ENCODE results near the gene LSMEM2.
"Not testable (repeated sequence)": the region's sequence is repeated elsewhere in the genome, so short reads cannot be mapped to it uniquely, and the experiment has no call there.

LSMEM2 gene

GRCh38 chr3:50244813-50245212 is 34.1 kb upstream of the LSMEM2 start:
- DNase-seq; intact Hi-C loops (cut with DNase I): not testable (repeated sequence)

- intact Hi-C loops (cut with DNase I): no loop called here
- DNase-seq: no peak
These were observed 33.6 kb upstream of the LSMEM2 start for GRCh38 chr3:50245251-50245745.

DNA sequence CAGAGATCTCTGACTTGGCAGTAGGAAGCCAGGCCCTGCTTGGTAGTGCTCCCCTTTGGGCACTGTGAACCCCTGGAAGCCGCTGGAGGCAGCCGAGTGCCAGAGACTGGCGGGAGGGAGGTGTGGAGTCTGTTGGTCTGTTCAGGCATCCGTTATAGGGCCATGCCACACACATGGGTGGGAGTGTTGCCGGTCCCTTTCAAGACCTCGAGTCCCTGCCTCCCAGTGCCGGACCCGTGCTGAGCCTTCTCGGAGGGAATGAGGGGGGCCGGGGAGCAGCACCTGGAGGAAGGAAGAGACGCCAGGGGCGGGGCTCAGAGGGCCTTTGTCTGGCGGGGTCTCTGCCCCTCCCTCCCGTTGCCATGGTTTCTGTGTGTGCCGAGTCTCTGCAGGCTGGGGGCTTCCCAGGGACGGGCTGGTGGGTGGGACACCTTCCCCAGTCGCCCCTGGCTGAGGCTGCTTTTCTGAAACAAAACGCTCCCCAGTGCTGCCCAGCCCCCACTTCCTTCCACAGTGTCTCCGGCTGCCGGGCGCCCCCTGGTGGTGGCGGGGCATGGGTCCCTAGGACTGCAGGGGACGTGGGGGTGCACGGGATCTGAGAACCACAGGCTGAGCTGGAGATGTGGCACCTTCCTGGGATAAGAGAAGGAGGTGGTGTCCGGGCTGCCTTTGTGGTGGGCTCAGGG is 32.9 kb upstream of the LSMEM2 start:
- DNase-seq: peak; percentile 82 to 97 (median 92)
- intact Hi-C loops (cut with DNase I): no loop called here

GRCh38 chr3:50246517-50246954 is 32.4 kb upstream of the LSMEM2 start:
- no peak for DNase-seq
- intact Hi-C loops (cut with DNase I): no loop called here

DNA sequence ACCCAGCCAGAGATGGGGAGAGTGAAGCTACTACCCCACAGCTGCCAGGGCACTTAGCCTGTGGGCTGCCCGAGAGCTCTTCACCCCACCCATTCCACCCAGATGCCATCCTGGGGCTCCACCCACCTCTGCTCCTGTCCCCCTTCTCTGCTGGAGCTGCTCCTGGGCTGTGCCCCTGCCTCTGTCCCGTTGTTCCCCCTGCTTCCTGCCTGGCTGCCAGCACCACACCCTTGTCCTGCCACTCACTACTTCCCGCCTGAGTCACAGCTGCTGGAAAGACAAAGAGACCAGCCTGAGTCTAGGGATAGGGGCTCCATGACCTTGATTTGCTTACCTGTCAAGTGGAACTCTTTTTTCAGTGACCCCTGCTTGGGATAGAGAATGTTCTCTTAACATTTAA is 30.5 kb upstream of the LSMEM2 start:
- intact Hi-C loops (cut with DNase I): no loop called here
- no peak for DNase-seq

DNA sequence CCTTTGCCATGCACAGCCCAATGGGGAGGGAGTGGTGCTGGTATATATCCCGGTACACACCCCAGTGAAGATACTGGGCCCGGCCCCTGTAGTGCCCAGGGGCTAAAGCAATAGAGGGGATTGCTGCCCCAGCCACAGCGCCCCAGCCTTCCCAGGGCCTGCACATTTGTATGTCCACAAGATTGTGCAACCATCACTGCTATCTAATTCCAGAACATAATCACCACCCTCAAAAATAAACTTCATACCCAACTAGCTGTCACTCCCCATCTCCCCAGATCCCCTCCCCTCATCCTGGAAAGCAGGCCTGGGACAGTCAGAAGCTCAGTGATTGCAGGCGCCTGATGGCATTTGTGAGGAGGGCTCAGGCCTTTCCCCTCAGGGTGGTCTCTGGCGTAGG is 29.4 kb upstream of the LSMEM2 start:
- intact Hi-C loops (cut with DNase I): no loop called here
- no peak for DNase-seq

DNA sequence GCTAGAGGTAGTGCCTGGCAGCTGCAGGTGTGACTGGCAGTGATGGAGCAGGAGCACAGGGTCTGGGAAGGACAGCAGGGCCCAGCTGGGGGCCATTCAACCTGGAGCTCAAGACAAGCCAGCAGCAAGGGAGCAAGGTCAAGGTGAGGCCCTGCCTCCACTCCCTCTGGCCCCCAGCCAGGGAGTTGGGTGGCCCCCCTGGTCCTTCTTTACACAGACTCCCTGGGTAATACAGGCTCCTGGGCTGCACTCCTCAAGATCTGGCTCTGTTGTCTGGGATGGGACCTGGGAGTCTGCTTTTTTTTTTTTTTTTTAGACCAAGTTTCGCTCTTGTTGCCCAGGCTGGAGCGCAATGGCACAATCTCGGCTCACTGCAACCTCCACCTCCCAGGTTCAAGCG is 28.4 kb upstream of the LSMEM2 start:
- peak in 1 of 42 donors; percentile 2 for DNase-seq
- intact Hi-C loops (cut with DNase I): no loop called here

DNA sequence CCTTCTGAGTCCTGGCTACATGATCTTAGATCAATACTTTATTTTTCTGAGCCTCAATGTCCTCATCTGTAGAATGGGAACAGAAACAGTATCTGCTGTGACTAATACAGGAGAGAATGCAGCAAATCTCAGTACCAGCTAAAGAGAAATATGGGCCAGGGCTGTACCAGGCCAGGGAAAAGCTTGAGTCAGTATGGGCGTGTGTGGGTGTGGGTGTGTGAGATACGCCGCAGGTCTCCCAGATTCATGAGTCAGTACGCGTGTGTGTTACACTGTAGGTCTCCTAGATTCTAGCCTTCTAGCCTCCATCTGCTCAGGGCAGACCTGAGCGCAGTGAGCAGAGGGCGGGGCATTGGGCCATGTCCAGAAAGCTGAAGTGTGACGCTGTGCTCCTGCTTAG is 27.7 kb upstream of the LSMEM2 start:
- intact Hi-C loops (cut with DNase I): no loop called here
- DNase-seq: peak in 18 of 42 donors; percentile 27 to 85 (median 62)

DNA sequence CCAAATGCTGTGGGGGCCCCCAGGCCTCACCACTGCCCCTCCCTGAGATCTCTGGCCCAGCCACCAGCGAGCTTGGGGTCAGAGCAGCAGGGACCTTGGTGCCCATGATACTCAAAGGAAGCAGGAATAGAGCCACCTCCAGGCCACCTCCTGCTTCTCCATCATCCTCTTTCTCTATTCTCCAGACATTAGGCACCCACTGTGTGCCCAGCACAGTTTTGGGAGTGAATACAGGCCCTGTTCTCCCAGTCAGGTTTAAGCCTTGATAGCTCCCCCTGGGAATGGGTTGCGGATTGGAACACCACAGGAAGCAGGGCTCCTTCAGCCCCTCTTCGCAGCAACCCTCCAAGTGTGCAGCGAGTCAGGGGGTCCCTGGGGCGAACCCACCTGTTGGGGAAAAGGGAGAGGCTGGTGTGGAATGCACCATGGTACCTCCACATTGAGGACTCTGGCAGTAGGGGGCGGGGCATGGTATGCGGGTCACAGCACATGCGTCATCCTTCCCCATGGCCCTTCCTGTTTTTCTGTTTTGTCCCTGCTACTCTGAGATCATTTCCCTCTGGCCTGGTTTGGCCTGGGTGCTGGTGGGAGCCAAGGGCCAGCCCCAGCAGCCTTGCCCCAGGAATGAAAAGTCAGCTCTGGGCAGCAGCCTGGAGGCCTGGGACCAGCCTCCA is 24.2 kb upstream of the LSMEM2 start:
- peak in 2 of 42 donors; percentile 33 to 43 for DNase-seq
- intact Hi-C loops (cut with DNase I): no loop called here

- intact Hi-C loops (cut with DNase I): no loop called here
- DNase-seq: no peak
These were observed 23.7 kb upstream of the LSMEM2 start for GRCh38 chr3:50255251-50255615.

DNA sequence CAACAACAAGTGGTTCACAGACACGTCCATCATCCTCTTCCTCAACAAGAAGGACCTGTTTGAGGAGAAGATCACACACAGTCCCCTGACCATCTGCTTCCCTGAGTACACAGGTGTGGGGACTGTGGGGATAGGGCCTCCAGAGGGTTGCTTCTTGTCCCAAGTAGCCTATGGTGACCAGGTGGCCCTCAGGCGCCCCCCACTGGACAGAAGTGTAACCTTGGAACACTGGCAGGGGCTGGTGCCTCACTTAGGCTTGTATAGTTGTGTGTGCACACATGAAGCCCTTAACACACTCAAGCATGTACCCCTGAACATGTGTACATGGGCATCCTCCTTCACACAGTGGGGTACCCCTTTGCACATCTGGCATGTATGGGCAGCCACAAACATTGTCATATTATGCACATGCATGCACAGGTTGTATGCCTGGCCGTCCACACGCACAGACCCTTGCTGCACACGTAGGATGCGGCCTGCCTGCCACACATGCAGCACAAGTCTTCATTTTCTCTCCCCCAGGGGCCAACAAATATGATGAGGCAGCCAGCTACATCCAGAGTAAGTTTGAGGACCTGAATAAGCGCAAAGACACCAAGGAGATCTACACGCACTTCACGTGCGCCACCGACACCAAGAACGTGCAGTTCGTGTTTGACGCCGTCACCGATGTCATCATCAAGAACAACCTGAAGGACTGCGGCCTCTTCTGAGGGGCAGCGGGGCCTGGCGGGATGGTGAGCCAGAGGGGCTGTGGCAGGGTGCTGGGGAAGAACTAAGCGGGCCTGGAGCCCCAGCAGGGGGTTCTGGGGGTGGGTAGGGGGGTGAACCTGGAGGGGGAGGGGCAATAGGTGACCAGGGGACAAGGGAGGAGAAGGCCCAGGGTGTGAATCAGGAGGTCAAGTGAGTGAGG is 21.7 kb upstream of the LSMEM2 start:
- intact Hi-C loops (cut with DNase I): no loop called here
- DNase-seq: peak in 8 of 42 donors; percentile 45 to 84 (median 64)

DNA sequence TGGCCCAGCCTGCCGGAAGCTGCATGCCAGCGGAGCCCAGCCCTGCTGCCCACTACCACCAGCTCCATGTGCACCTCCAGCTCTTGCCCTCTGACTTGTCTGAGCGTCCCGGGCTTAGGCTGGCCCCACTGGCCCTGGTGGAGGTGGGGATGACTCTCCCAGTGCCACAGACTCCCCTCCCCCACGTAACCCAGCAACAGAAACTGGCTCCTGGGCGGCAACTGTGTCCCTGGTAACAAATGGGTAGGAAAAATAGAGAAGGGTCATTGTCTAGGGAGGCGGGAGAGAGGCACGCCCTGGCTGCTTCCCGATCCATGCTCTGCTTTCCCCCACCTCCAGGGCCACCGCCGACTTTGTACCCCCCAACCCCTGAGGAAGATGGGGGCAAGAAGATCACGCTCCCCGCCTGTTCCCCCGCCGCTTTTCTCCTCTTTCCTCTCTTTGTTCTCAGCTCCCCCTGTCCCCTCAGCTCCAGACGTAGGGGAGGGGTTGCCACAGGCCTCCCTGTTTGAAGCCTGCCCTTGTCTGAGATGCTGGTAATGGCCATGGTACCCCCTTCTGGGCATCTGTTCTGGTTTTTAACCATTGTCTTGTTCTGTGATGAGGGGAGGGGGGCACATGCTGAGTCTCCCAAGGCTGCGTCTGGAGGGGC is 20.7 kb upstream of the LSMEM2 start:
- intact Hi-C loops (cut with DNase I): no loop called here
- DNase-seq: peak in 3 of 42 donors; percentile 21 to 48 (median 38)

DNA sequence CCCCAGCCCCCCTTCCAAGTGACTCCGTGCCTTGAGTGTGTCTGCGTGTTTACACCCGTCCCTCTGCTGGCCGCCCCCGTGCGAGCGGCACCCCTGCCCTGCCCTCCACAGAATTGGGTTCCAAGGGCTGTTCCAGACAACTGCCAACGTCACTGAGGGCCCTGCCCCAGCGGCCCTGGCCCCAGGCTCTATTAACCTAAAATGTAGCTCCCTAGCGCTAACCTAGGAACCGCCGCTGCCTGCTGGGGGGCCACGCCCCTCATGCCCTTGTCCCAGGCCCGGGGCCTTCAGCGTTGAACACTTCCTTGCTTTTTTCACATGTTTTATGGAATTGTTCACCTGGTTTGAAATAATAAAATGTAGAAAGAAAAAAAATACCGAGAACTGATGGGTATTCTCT is 19.9 kb upstream of the LSMEM2 start:
- intact Hi-C loops (cut with DNase I): no loop called here
- peak in 3 of 42 donors; percentile 18 to 49 (median 35) for DNase-seq

DNA sequence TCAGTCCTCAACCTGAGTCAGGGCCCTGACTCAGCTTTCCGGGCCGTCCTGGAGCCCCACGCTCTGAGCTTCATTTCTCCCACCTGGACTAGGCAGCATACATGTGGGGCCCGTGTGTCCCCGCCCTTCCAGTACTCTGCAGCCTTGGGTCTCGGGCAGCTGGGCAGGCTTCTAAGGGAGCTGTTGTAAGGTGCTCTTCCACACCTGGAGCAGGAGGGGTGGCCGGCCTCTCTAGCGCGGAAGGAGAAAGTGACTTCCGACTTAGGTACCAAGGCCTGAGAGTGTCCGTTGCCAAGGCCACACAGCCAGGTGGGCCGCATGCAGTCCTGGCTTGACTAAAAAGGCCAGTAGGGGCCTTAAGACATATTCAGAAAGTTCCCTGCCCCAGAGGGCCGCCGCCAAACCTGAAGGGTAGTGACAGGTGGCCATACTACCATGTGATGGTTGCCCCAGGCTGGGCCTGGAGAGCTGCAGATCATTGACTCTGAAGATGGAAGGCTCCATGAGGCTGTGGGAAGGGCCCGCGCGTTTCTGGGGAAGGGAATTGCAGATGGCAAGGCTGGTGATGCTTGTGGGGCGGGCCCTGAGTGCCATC is 19.4 kb upstream of the LSMEM2 start:
- DNase-seq: no peak
- intact Hi-C loops (cut with DNase I): no loop called here

DNA sequence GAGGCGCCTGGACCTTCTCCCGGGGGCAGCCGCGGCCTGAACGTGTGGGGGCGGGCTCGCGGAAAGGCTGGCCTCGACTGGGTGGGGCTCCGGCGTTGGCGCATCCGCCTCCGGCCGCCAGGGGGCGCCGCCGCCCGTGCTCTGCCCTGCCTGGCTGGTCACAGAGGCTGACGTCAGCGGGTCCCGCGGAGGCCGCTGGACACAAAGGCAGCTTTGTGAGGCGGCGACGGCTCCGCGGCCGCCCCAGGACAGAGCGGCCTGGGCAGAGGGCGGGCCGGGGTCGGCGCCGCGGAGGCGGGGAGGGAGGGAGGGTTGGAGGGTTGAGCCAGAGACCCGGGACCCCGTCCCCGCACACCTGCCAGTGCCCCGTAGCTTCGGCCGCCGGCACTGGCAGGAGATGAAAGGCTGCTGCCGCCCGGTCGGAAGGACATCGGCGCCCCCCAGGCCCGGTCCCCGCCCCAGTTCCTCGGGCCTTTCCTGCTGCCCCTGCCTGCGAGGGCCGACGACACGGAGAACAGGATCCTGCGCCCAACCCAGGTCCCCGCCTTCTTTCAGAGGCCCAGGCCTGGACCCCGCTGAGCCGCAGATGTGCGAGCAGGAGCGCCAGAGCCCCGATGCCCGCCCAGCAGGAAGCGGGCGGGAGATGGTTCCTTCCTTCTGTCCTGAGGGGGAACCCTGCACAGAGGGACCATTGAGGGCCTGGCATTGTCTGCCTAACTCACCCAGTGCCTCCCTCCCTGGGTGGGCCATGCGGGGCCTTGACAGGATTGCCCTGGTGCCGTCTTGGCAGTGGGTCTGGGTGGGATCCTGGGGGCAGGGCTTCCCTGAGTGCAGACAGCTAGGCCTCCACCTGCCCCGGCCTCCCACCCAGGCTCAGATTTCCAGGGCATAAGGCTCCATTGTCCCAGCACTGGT is 18.6 kb upstream of the LSMEM2 start:
- DNase-seq: peak; percentile 84 to 98 (median 94)
- intact Hi-C loops (cut with DNase I): no loop called here

DNA sequence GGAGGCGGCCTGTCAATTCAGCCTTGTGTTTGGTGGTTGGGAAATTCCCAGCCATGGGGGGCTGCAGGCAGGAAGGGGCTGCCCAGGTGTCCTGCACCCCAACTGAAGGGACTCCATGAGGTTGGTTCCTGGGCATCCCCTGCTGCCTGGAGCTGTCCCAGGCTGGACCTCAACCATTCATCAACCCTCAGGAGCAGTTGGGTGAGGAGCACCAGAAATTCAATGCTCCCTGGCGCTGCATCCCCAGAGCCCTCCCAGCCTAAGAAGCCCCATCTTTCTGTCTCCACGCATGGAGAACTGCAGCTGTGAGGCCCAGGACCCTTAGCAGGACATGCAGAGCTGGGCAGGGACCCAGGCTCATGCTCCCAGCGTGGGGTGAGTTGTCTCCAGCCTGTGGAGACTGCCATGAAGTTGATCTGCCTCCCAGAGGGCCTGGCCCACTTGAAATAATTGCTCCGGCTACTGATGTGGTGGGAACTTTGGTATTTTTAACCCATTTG is 17.9 kb upstream of the LSMEM2 start:
- peak in 2 of 42 donors; percentile 43 to 49 for DNase-seq
- intact Hi-C loops (cut with DNase I): no loop called here

- DNase-seq: peak in 2 of 42 donors; percentile 16 to 30
- intact Hi-C loops (cut with DNase I): no loop called here
These were observed 17.4 kb upstream of the LSMEM2 start for GRCh38 chr3:50261505-50261904.

Measured in head of caudate nucleus (tissue), 42 donors.